Mesendoderm (in vitro differentiated cells): ENCODE measurements around the gene ROBO1.

Experiments used
- DNase-seq: peaks from one replicate; pipeline ENCODE4 v3.0.0; 2013
- H2AK5ac ChIP-seq: 2 replicates; pipeline ENCODE4 v1.6.1; 2013; ENCODE audit warnings: low read length, inconsistent platforms
- H2BK120ac ChIP-seq: 2 replicates; pipeline ENCODE4 v1.6.1; 2013; ENCODE audit warnings: low read depth, mild to moderate bottlenecking, low read length, moderate library complexity, mixed read lengths
- H2BK15ac ChIP-seq: replicated peaks from 2 replicates; pipeline ENCODE4 v1.6.1; 2013; ENCODE audit warnings: low read depth, mild to moderate bottlenecking, moderate library complexity
- H2BK5ac ChIP-seq: 2 replicates; pipeline ENCODE4 v1.6.1; 2013; ENCODE audit warnings: low read length, inconsistent platforms
- H3K18ac ChIP-seq: 2 replicates; pipeline ENCODE4 v1.6.1; 2013; ENCODE audit warnings: mild to moderate bottlenecking, low read length, mixed read lengths
- H3K23ac ChIP-seq: one replicate; pipeline ENCODE4 v1.6.1; 2013; ENCODE audit warnings: low read length
- H3K27ac ChIP-seq: 2 replicates; pipeline ENCODE4 v1.5.1; 2013; ENCODE audit warnings: low read depth, mild to moderate bottlenecking, inconsistent platforms, low read length, moderate library complexity
- H3K27me3 ChIP-seq: 2 replicates; pipeline ENCODE4 v1.6.1; 2013; ENCODE audit warnings: low read length, control low read depth, mild to moderate bottlenecking, inconsistent platforms; ENCODE audit not compliant: insufficient read depth, poor library complexity
- H3K36me3 ChIP-seq: 2 replicates; pipeline ENCODE4 v1.6.1; 2013; ENCODE audit warnings: low read length, inconsistent platforms; ENCODE audit not compliant: control insufficient read depth, insufficient read depth
- H3K4ac ChIP-seq: one replicate; pipeline ENCODE4 v1.6.1; 2013; ENCODE audit warnings: low read depth, mild to moderate bottlenecking, low read length, moderate library complexity
- H3K4me1 ChIP-seq: 2 replicates; pipeline ENCODE4 v1.6.1; 2013; ENCODE audit warnings: low read depth, low read length, inconsistent platforms; ENCODE audit not compliant: control insufficient read depth
- H3K4me2 ChIP-seq: 2 replicates; pipeline ENCODE4 v1.6.1; 2013; ENCODE audit warnings: low read length
- H3K4me3 ChIP-seq: 2 replicates; pipeline ENCODE4 v1.5.1; 2013; ENCODE audit warnings: mild to moderate bottlenecking, low read length
- H3K56ac ChIP-seq: one replicate; pipeline ENCODE4 v1.6.1; 2013; ENCODE audit warnings: low read length
- H3K79me1 ChIP-seq: 2 replicates; pipeline ENCODE4 v1.6.1; 2013; ENCODE audit warnings: low read length, inconsistent platforms
- H3K79me2 ChIP-seq: 2 replicates; pipeline ENCODE4 v1.6.1; 2013; ENCODE audit warnings: mild to moderate bottlenecking, low read length; ENCODE audit not compliant: control insufficient read depth, insufficient read depth
- H3K9ac ChIP-seq: 2 replicates; pipeline ENCODE4 v1.6.1; 2013; ENCODE audit warnings: low read length, inconsistent platforms
- H4K5ac ChIP-seq: one replicate; pipeline ENCODE4 v1.6.1; 2013; ENCODE audit warnings: low read length
- H4K8ac ChIP-seq: one replicate; pipeline ENCODE4 v1.6.1; 2013; ENCODE audit warnings: low read depth, mild to moderate bottlenecking, control low read depth, low read length, moderate library complexity
- WGBS: extraction: QIAGEN DNeasy Blood & Tissue Kit; methylation state at CpG from one replicate; pipeline ENCODE4 v1.1.7; 2013; ENCODE audit warnings: low lambda C conversion rate, missing lambda C conversion rate; ENCODE audit not compliant: insufficient coverage; ENCODE audit errors: extremely low coverage; 5-methylcytosine and 5-hydroxymethylcytosine counted together

ROBO1 gene

DNA sequence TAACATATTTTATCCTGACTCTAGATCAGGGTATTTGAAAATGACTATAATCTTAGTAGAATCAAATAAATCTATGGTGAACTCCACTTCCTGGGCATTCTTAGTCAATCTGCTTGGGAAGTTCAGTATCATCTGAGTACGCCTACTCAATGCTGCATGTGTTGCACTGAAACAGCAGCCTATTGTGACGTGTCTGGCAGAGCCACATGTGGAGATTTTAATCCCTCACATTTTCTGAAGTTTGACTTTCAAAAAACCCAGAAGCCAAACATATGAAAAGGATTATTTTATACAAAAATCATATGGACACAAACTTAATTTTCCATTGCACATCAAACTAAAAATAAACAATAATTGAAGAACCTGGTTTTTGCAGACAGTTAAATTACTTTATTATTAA, 798.3 kb downstream of the ROBO1 start:
- Histone ChIP-seq H3K79me1 (peaks cover 3% of the 10 kb centered on the region), H2BK15ac (no peak overlapping the region), H3K4ac (no peak overlapping the region), H3K79me2 (peaks cover 4% of the 10 kb centered on the region), H2AK5ac (no peak overlapping the region), H2BK5ac (no peak overlapping the region), H4K8ac (no peak overlapping the region), H3K9ac (no peak overlapping the region), H3K36me3 (no peaks in the 10 kb centered on the region), H2BK120ac (no peak overlapping the region), H3K23ac (no peak overlapping the region), H3K4me1 (no peaks in the 10 kb centered on the region), H3K27me3 (no peaks in the 10 kb centered on the region), H3K4me2 (no peak overlapping the region), H3K4me3 (no peak overlapping the region), H3K27ac (no peak overlapping the region), H4K5ac (no peak overlapping the region), H3K56ac (no peak overlapping the region), H3K18ac (no peak overlapping the region)
- no CpG with 5 or more reads among the region's 2 CpGs for WGBS
- DNase-seq = no peak

DNA sequence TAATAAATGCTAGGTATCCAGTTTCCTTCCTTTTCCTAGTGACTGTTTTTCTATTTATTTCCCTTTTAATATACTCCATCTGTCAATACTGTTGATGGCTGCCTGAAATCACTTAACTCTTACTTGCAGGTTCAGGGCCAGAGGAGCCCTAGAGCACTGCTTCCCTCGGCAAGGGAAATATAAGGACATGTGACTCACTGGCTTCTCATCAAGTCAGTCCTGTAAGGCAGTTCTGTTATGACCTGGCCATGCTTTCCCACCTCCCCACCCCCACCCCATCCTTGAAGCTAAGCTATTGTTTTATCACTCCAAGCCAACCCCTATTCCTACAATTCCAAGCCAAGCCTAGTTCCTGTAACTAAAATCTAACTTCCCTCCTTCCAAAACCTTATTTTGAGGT, 800.7 kb downstream of the ROBO1 start:
- Histone ChIP-seq H3K36me3 (no peaks in the 10 kb centered on the region), H2BK15ac (no peak overlapping the region)

DNA sequence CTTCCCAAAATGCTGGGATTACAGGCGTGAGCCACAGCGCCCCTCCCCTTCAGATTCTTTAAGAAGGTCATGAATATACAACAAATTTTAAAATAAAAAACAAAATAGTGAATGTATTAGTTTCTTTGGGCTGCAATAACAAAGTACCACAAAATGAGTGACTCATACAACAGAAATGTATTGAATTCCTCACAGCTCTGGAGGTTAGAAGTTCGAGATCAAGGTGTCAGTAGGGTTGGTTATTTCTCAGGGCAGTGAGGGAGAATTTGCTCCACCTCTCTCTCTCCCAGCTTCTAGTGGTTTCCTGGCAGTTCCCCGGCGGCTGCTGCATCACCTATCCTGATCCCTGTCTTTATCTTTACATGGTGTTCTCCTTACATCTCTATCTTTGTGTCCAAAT, 804.0 kb downstream of the ROBO1 start:
- no peak overlapping the region for H3K4ac ChIP-seq
- peaks cover 1% of the 10 kb centered on the region for H3K4me1 ChIP-seq
- WGBS = no CpG with 5 or more reads among the region's 5 CpGs
- H3K4me3 ChIP-seq = no peak overlapping the region
- no peak overlapping the region for H2BK5ac ChIP-seq
- H4K5ac ChIP-seq = no peak overlapping the region
- peaks cover 3% of the 10 kb centered on the region for H3K79me2 ChIP-seq
- H2BK15ac ChIP-seq = no peak overlapping the region
- no peak overlapping the region for H3K27ac ChIP-seq
- no peak overlapping the region for H4K8ac ChIP-seq
- no peak overlapping the region for H2AK5ac ChIP-seq
- H3K56ac ChIP-seq = no peak overlapping the region
- H3K4me2 ChIP-seq = no peak overlapping the region
- peaks cover 3% of the 10 kb centered on the region for H3K79me1 ChIP-seq
- no peak overlapping the region for H2BK120ac ChIP-seq
- no peak overlapping the region for H3K18ac ChIP-seq
- H3K9ac ChIP-seq = no peak overlapping the region
- DNase-seq = peak; percentile 78
- no peaks in the 10 kb centered on the region for H3K36me3 ChIP-seq
- H3K23ac ChIP-seq = no peak overlapping the region
- no peaks in the 10 kb centered on the region for H3K27me3 ChIP-seq

More for the DNA sequence above, 800.7 kb downstream of the ROBO1 start:
- no peak overlapping the region for H3K27ac ChIP-seq
- no peak overlapping the region for H2BK120ac ChIP-seq
- peaks cover 1% of the 10 kb centered on the region for H3K4me1 ChIP-seq
- H3K4ac ChIP-seq = no peak overlapping the region
- H4K8ac ChIP-seq = no peak overlapping the region
- WGBS = no CpG with 5 or more reads among the region's 1 CpG
- no peak overlapping the region for H3K4me2 ChIP-seq
- H2BK5ac ChIP-seq = no peak overlapping the region
- H3K18ac ChIP-seq = no peak overlapping the region
- no peak overlapping the region for H3K56ac ChIP-seq
- no peak overlapping the region for H2AK5ac ChIP-seq
- peaks cover 3% of the 10 kb centered on the region for H3K79me2 ChIP-seq
- no peaks in the 10 kb centered on the region for H3K27me3 ChIP-seq
- H3K9ac ChIP-seq = no peak overlapping the region
- H4K5ac ChIP-seq = no peak overlapping the region
- H3K79me1 ChIP-seq = peaks cover 3% of the 10 kb centered on the region
- H3K4me3 ChIP-seq = no peak overlapping the region
- DNase-seq = no peak
- H3K23ac ChIP-seq = no peak overlapping the region

DNA sequence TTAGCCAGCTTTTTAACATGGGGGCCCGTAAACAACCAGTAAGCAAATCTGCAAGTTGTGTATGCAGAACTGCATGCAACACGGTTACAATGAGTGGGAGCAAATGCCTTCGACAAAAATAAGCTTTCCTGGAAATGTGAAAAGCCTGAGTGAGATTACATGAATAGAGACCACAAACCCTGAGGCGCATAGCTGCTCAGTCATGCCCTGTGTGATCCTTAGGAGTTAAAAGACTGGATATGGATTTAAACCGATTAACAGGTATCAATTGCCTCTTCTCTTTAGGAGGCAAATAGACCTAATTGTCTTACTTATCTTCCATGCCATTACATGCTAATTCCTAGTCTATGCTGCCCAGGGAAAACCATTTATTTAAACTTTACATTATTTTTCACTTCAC, 810.3 kb downstream of the ROBO1 start:
- H2BK120ac ChIP-seq = no peak overlapping the region
- DNase-seq = peak; percentile 88
- no peaks in the 10 kb centered on the region for H3K27me3 ChIP-seq

DNA sequence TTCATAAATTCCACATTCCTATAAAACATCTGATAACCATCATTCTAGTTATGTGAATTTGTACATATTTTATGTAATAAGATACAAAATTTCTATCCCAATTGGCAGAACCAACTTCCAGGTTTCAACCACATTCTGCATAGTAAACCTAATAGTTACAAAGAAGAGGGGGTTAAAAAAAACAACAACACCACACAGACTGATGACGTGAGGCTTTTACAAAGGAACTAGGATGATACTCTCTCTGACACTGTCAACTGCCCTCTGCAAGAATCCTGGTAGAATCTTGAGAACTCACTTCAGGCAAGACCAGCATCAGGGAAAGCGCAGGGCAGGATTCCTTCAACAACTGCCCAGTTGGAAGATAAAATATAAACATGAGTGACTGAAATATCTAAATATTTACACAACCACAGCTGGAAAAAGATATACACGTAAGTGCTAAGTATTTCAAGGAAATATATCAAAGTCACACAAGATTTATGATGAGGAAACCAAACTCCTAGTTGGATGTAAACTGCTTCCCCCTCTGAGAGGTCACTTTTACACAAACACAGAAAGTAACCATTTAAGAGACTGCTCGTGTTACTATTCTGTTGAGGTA, 816.4 kb downstream of the ROBO1 start:
- Histone ChIP-seq H3K23ac (no peak overlapping the region), H2BK15ac (no peak overlapping the region), H4K5ac (no peak overlapping the region), H3K79me1 (no peaks in the 10 kb centered on the region), H3K18ac (no peak overlapping the region), H3K4ac (no peak overlapping the region), H3K4me2 (no peak overlapping the region), H3K9ac (no peak overlapping the region), H3K27ac (no peak overlapping the region), H3K4me3 (no peak overlapping the region), H3K79me2 (no peaks in the 10 kb centered on the region), H3K56ac (no peak overlapping the region), H2AK5ac (no peak overlapping the region), H2BK5ac (no peak overlapping the region), H3K27me3 (no peaks in the 10 kb centered on the region), H3K4me1 (peaks cover 1% of the 10 kb centered on the region), H3K36me3 (no peaks in the 10 kb centered on the region), H4K8ac (no peak overlapping the region), H2BK120ac (no peak overlapping the region)
- no peak for DNase-seq
- WGBS = no CpG with 5 or more reads among the region's 4 CpGs

More for the DNA sequence above, 810.3 kb downstream of the ROBO1 start:
- Histone ChIP-seq H3K56ac (no peak overlapping the region), H3K36me3 (no peaks in the 10 kb centered on the region), H3K23ac (no peak overlapping the region), H4K8ac (no peak overlapping the region), H3K18ac (no peak overlapping the region), H3K9ac (no peak overlapping the region), H3K4me2 (no peak overlapping the region), H3K4me1 (peaks cover 1% of the 10 kb centered on the region), H2BK15ac (no peak overlapping the region), H3K79me2 (no peaks in the 10 kb centered on the region), H2BK5ac (no peak overlapping the region), H2AK5ac (no peak overlapping the region), H3K79me1 (no peaks in the 10 kb centered on the region), H3K4ac (no peak overlapping the region), H4K5ac (no peak overlapping the region), H3K27ac (no peak overlapping the region), H3K4me3 (no peak overlapping the region)
- whole genome bisulfite sequencing = no CpG with 5 or more reads among the region's 5 CpGs

DNA sequence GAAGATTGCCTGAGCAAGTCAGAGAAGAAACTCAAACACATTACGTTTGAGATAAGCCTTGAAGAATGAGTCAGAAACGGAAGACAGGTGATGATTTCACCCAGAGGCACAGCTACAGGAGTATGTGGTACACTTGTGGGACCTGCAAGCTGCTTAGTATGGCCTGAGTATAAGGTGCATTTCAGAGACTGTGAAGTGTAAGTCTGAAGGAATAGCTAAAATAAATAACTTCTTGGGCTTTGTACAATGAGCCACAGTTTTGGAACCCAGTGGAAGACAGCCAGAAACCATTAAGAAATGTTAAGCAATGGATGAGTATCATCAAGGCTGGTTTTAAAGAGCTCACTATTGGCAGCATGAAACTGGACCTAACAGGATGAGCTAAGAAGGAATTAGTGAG, 826.2 kb downstream of the ROBO1 start:
- no peak overlapping the region for H2BK15ac ChIP-seq
- H3K4ac ChIP-seq = no peak overlapping the region
- H3K79me2 ChIP-seq = no peaks in the 10 kb centered on the region
- H3K27ac ChIP-seq = no peak overlapping the region
- H3K18ac ChIP-seq = no peak overlapping the region
- H2AK5ac ChIP-seq = no peak overlapping the region
- no peak overlapping the region for H3K23ac ChIP-seq
- no peak overlapping the region for H3K9ac ChIP-seq
- no peaks in the 10 kb centered on the region for H3K27me3 ChIP-seq
- no peaks in the 10 kb centered on the region for H3K4me1 ChIP-seq
- H2BK5ac ChIP-seq = no peak overlapping the region
- H3K4me2 ChIP-seq = no peak overlapping the region
- DNase-seq = no peak
- no peak overlapping the region for H2BK120ac ChIP-seq
- whole genome bisulfite sequencing = no CpG with 5 or more reads among the region's 2 CpGs
- H3K56ac ChIP-seq = no peak overlapping the region
- no peak overlapping the region for H4K5ac ChIP-seq
- no peaks in the 10 kb centered on the region for H3K36me3 ChIP-seq
- H4K8ac ChIP-seq = no peak overlapping the region
- H3K4me3 ChIP-seq = no peak overlapping the region
- H3K79me1 ChIP-seq = peaks cover 3% of the 10 kb centered on the region
